GM12878 (cell line): Measurements from ENCODE around the gene MYOD1. TPM values are rescaled to one million over a fixed set of nuclear protein-coding genes. Genes with fewer than 3 reads are reported as not detected.
A peak's percentile ranks its signal among the peaks of the same experiment; 100 is the strongest.

Source experiments
- ATAC-seq: fragments of 200-7000 bp; cut with Tn5 transposase; 3 replicates; pipeline ENCODE4 v1.9.1; 2020; ENCODE audit warnings: mild to moderate bottlenecking, moderate library complexity
- BruUV-seq: library from RNA; stranded (reverse); fragments of 400-500 nt; replicated peaks from 2 replicates; lab custom pipeline; 2021; lab: Mats Ljungman, UMichigan
- CTCF ChIA-PET: fragments of 300-600 bp; sonication (Branson Sonifier 250); formaldehyde crosslinking; extraction: SDS; loops from one replicate; lab custom pipeline; 2021; ENCODE audit warnings: inconsistent platforms; lab: Yijun Ruan, JAX
- POLR2A ChIA-PET: fragments of 350-600 bp; formaldehyde crosslinking; extraction: SDS; loops from one replicate; lab custom pipeline; 2021; ENCODE audit warnings: inconsistent platforms; lab: Charles Lee
- RAD21 ChIA-PET: fragments of 300-600 bp; sonication (Branson Sonifier 250); formaldehyde crosslinking; loops from one replicate; lab custom pipeline; 2023; ENCODE audit warnings: antibody characterized with exemption; ENCODE audit not compliant: unreplicated experiment; lab: Charles Lee
- SMC1A ChIA-PET: fragments of 300-600 bp; sonication (Branson Sonifier 250); formaldehyde crosslinking; loops from one replicate; lab custom pipeline; 2023; ENCODE audit not compliant: unreplicated experiment, uncharacterized antibody; lab: Charles Lee
- DNase-seq: peaks from one replicate; pipeline ENCODE4 v3.0.0-alpha.2; 2011; ENCODE audit warnings: low read depth, low spot score
- FAIRE-seq: peaks from 3 replicates; lab custom pipeline; 2011; peaks lifted over from hg19 to GRCh38; lab: Jason Lieb, UNC
- H2AFZ ChIP-seq: 2 replicates; pipeline ENCODE4 v1.6.0; 2011; ENCODE audit warnings: low read depth, low read length, control low read depth; ENCODE audit not compliant: control insufficient read depth
- H3K27ac ChIP-seq: 2 replicates; pipeline ENCODE4 v1.5.1; 2011; ENCODE audit warnings: control low read depth; ENCODE audit not compliant: control insufficient read depth, insufficient read depth
- H3K27me3 ChIP-seq, 2 experiments: replicated peaks in 1 of 2; 2 replicates each; pipeline versions ENCODE4 v1.6.0 to v1.6.1; 2011; ENCODE audit warnings: low read length in 1 of 2; ENCODE audit not compliant: control insufficient read depth in 2 of 2, insufficient read depth in 2 of 2
- H3K36me3 ChIP-seq, 2 experiments: 2 replicates each; pipeline ENCODE4 v1.5.1; 2011; ENCODE audit warnings: low read length in 1 of 2; ENCODE audit not compliant: control insufficient read depth in 2 of 2, insufficient read depth in 2 of 2
- H3K4me1 ChIP-seq: 2 replicates; pipeline ENCODE4 v1.6.1; 2011; ENCODE audit warnings: mild to moderate bottlenecking, low read length, moderate library complexity, mixed read lengths; ENCODE audit not compliant: control insufficient read depth, insufficient read depth
- H3K4me2 ChIP-seq: 2 replicates; pipeline ENCODE4 v1.6.0; 2011; ENCODE audit warnings: control low read depth; ENCODE audit not compliant: control insufficient read depth, insufficient read depth
- H3K4me3 ChIP-seq: fragments of 200-600 bp; sonication (generic); 2 replicates; pipeline ENCODE4 v1.5.1; 2016
- H3K79me2 ChIP-seq: 2 replicates; pipeline ENCODE4 v1.6.0; 2011; ENCODE audit warnings: low read length; ENCODE audit not compliant: control insufficient read depth, insufficient read depth
- H3K9ac ChIP-seq: 2 replicates; pipeline ENCODE4 v1.8.0; 2011; ENCODE audit warnings: low read length, control low read depth, mixed read lengths; ENCODE audit not compliant: control insufficient read depth, insufficient read depth
- H3K9me3 ChIP-seq: replicated peaks from 3 replicates; pipeline ENCODE4 v1.5.1; 2011; ENCODE audit warnings: mild to moderate bottlenecking, low read length; ENCODE audit not compliant: control insufficient read depth, insufficient read depth
- H4K20me1 ChIP-seq: 2 replicates; pipeline ENCODE4 v1.6.0; 2011; ENCODE audit not compliant: control insufficient read depth, insufficient read depth
- PAX5 ChIP-seq: IDR thresholded peaks from 2 replicates; pipeline ENCODE4 v1.6.1; 2011; ENCODE audit warnings: low read depth, low read length, borderline replicate concordance
- PML ChIP-seq: IDR thresholded peaks from 2 replicates; pipeline ENCODE4 v1.6.1; 2012; ENCODE audit warnings: low read length, inconsistent platforms
- WGBS: methylation state at CpG from one replicate; pipeline ENCODE4 v1.1.6; 2016; ENCODE audit warnings: low lambda C conversion rate; ENCODE audit not compliant: insufficient replicate concordance, insufficient coverage; ENCODE audit errors: missing lambda C conversion rate; 5-methylcytosine and 5-hydroxymethylcytosine counted together
- in situ Hi-C: fragments of 300-500 bp; cut with MboI; formaldehyde crosslinking; loops from 9 replicates; pipeline ENCODE4 v1.14.3; 2018; ENCODE audit warnings: mixed read lengths
- intact Hi-C: fragments of 100-400 bp; cut with micrococcal nuclease; formaldehyde crosslinking; loops from one replicate; pipeline ENCODE4 v1.14.2; 2022; ENCODE audit not compliant: unreplicated experiment
- polyA plus RNA-seq, 11 experiments: library from polyadenylated mRNA; depleted of rRNA in 4 of 11; unstranded in 6 of 11; stranded (reverse) in 5 of 11; fragments of >200 nt; fragmentation: Nextera tagmentation in 4 of 11; fragmentation: Illumina TruSeq in 1 of 11; extraction: Ambion mirVana in 4 of 11; extraction: Trizol in 1 of 11; gene quantifications; 1 replicate in 1 of 11; 2 replicates in 10 of 11; pipeline versions ENCODE4 v1.2.1 to v1.2.3, GENCODE V29; 2011 to 2016; ENCODE audit warnings: inconsistent platforms in 2 of 11, missing spikeins in 2 of 11, low read depth in 1 of 11
- total RNA-seq, 4 experiments: library from RNA; depleted of rRNA in 3 of 4; stranded (reverse); fragments of >200 nt in 3 of 4; fragmentation: Illumina TruSeq in 1 of 4; extraction: Trizol in 1 of 4; gene quantifications; 2 replicates each; pipeline versions ENCODE4 v1.2.1 to v1.2.3, GENCODE V29; 2013 to 2021
- TF ChIP-seq, protein P1 (sequence below): IDR thresholded peaks from 2 replicates; pipeline ENCODE4 v1.6.1; 2012; ENCODE audit warnings: mild to moderate bottlenecking, low read depth, low read length

Gene MYOD1
- total and polyA plus RNA-seq, 10 of the 15 experiments (the other 5 are each of a cell fraction or from before 2014, with no cell fraction given), result not detected

GRCh38 chr11:17734986-17735817, 15.8 kb downstream of the MYOD1 start:
- H3K4me1 ChIP-seq, result no peaks in the 10 kb centered on the region
- no peak overlapping the region for H3K27ac ChIP-seq
- FAIRE-seq (no peak), DNase-seq (no peak), ATAC-seq (peak; percentile 29; the same call in 2 of the 3 replicates)
- H3K36me3 ChIP-seq, result no peaks in the 10 kb centered on the region
- SMC1A ChIA-PET, result no interaction called here
- 6% methylated on average over 35 of the region's 73 CpGs for WGBS
- BruUV-seq, result no TSS peak
- intact Hi-C loops (no loop called here), in situ Hi-C loops (loop anchor here (5.0 kb wide), 1 partner anchor 242 kb away; no protein-coding TSS in a partner anchor)
- H3K4me2 ChIP-seq, result peak overlapping the region; percentile 48; the same call in 1 of the 2 replicates
- H3K9ac ChIP-seq, result no peak overlapping the region
- no peaks in the 10 kb centered on the region for H4K20me1 ChIP-seq
- no peak overlapping the region for H2AFZ ChIP-seq
- POLR2A ChIA-PET, result no interaction called here
- H3K79me2 ChIP-seq, result no peaks in the 10 kb centered on the region
- RAD21 ChIA-PET, result no interaction called here
- H3K4me3 ChIP-seq, result no peak overlapping the region
- H3K9me3 ChIP-seq, result no peaks in the 10 kb centered on the region
- CTCF ChIA-PET, result interaction anchor here (0.6 to 6.3 kb wide), 2 partner anchors 216 to 242 kb away, joined by 3 to 268 read pairs; no protein-coding TSS in a partner anchor
- H3K27me3 ChIP-seq, result peaks cover 3 to 6% of the 10 kb centered on the region in 2 experiments; a peak in 2 of 4 replicates
- TF ChIP-seq, protein P1, sequence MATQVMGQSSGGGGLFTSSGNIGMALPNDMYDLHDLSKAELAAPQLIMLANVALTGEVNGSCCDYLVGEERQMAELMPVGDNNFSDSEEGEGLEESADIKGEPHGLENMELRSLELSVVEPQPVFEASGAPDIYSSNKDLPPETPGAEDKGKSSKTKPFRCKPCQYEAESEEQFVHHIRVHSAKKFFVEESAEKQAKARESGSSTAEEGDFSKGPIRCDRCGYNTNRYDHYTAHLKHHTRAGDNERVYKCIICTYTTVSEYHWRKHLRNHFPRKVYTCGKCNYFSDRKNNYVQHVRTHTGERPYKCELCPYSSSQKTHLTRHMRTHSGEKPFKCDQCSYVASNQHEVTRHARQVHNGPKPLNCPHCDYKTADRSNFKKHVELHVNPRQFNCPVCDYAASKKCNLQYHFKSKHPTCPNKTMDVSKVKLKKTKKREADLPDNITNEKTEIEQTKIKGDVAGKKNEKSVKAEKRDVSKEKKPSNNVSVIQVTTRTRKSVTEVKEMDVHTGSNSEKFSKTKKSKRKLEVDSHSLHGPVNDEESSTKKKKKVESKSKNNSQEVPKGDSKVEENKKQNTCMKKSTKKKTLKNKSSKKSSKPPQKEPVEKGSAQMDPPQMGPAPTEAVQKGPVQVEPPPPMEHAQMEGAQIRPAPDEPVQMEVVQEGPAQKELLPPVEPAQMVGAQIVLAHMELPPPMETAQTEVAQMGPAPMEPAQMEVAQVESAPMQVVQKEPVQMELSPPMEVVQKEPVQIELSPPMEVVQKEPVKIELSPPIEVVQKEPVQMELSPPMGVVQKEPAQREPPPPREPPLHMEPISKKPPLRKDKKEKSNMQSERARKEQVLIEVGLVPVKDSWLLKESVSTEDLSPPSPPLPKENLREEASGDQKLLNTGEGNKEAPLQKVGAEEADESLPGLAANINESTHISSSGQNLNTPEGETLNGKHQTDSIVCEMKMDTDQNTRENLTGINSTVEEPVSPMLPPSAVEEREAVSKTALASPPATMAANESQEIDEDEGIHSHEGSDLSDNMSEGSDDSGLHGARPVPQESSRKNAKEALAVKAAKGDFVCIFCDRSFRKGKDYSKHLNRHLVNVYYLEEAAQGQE, result peak; percentile 90
- TF ChIP-seq PAX5, result peak; percentile 71
- no peak for TF ChIP-seq PML
